22Rv1 (cell line): ENCODE measurements around the gene PLA2G5.
A peak's percentile ranks its signal among the peaks of the same experiment; 100 is the strongest.

ENCODE experiments used
- ZFX ChIP-seq: fragments of 450-650 bp; IDR thresholded peaks from 2 replicates; pipeline ENCODE4 v1.6.1; 2017; ENCODE audit warnings: antibody characterized with exemption, borderline replicate concordance
- TF ChIP-seq, protein P1 (sequence below): fragments of 450-650 bp; IDR thresholded peaks from 2 replicates; pipeline ENCODE4 v1.5.1; 2017; ENCODE audit warnings: mild to moderate bottlenecking

DNA sequence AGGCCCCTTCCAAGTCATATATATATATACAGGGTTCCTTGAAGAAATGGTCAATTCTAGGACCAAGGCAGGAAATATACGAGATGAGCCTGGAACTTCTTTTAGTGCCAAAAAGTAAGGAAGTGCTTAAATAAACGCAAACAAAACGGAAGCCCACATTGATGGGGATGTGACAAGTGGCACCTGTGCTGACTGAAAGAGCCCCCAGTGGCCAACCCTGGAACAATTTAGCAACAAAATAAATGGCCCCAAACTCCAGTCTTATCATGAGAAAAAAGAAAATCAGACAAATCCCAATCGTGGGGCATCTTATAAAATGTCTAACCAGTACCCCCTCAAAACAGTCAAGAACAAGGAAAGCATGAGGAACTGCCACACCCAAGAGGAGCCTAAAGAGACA, 17.7 kb downstream of the PLA2G5 start:
- TF ChIP-seq, protein P1, sequence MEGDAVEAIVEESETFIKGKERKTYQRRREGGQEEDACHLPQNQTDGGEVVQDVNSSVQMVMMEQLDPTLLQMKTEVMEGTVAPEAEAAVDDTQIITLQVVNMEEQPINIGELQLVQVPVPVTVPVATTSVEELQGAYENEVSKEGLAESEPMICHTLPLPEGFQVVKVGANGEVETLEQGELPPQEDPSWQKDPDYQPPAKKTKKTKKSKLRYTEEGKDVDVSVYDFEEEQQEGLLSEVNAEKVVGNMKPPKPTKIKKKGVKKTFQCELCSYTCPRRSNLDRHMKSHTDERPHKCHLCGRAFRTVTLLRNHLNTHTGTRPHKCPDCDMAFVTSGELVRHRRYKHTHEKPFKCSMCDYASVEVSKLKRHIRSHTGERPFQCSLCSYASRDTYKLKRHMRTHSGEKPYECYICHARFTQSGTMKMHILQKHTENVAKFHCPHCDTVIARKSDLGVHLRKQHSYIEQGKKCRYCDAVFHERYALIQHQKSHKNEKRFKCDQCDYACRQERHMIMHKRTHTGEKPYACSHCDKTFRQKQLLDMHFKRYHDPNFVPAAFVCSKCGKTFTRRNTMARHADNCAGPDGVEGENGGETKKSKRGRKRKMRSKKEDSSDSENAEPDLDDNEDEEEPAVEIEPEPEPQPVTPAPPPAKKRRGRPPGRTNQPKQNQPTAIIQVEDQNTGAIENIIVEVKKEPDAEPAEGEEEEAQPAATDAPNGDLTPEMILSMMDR = peak; percentile 36
- TF ChIP-seq ZFX = no peak
